Left hindlimb (tissue), 1 donor: Measurements from ENCODE around the gene ID1.

Experiments
- DNase-seq: peaks from one replicate; pipeline ENCODE4 v3.0.0-alpha.2; 2018

The ID1 gene, protein sequence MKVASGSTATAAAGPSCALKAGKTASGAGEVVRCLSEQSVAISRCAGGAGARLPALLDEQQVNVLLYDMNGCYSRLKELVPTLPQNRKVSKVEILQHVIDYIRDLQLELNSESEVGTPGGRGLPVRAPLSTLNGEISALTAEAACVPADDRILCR

DNA sequence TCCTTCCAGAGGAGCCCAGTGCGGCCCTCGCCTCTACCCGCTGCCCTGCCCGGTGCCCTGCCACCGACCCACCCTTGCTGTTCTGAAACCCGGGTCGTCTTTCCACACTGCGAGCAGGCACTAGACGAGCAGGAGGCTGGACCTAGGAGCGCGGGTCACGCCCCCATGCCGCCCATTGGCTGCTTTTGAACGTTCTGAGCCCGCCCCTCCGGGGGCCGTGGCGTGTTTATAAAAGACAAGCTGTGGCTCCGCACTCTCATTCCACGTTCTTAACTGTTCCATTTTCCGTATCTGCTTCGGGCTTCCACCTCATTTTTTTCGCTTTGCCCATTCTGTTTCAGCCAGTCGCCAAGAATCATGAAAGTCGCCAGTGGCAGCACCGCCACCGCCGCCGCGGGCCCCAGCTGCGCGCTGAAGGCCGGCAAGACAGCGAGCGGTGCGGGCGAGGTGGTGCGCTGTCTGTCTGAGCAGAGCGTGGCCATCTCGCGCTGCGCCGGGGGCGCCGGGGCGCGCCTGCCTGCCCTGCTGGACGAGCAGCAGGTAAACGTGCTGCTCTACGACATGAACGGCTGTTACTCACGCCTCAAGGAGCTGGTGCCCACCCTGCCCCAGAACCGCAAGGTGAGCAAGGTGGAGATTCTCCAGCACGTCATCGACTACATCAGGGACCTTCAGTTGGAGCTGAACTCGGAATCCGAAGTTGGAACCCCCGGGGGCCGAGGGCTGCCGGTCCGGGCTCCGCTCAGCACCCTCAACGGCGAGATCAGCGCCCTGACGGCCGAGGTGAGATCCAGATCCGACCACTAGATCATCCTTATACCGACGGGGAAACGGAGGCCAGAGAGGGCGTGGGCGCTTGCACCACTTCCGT is at the start of gene ID1:
ID1 (plus strand) TSS at position 259 of the 871 bp plus-strand sequence; CDS start at position 358, 99 bp downstream.
- peak; percentile 97 for DNase-seq

DNA sequence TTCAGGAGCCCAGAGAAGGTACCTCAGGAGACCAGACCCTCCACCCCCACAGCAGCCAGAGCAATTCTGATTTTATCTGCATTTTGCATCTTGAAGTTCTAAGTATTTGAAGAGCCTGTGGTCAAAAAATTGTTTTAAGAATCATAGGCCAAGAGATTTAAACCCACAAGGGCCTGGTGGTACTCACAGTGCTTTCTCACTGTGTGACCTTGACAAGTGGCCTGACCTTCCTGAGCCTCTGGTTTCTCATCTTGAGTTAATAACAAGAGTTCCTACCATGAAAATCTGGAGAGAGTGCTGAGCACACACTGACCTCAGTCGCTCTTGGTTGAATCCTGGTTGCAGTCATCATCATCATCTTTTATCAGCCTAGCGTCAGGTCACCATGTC is 45.4 kb upstream of the ID1 start:
- no peak for DNase-seq

DNA sequence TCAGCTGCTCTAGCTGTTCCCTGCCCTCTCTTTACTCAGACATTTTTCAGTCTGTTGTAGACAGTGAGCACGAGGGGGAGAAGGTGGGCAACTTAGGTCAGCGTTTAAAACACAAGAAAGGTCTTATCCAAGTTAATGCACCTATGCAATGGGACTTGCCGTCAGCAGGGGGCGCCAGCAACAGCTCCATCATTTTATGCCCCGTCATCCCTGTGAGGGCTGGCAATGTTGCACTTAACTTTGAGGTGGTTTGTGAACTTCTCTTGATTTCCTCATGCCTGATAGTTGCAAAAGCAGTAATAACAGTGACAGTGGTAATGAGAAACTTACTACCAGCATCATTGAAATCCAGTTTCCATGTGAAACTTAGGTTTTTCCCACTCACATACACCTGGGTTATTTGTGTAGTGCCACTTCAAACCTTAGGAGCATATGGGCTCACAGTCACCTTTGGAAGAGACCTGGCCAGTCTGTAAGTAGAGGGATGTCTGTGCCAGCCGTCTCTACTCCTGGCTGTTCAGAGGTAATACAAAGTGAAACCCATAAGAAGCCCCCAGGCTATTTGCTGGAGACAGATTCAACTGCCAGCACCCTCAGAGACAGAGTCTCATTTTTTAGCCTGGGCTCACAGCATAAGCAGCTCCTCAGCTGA is 44.9 kb upstream of the ID1 start:
- no peak for DNase-seq

DNA sequence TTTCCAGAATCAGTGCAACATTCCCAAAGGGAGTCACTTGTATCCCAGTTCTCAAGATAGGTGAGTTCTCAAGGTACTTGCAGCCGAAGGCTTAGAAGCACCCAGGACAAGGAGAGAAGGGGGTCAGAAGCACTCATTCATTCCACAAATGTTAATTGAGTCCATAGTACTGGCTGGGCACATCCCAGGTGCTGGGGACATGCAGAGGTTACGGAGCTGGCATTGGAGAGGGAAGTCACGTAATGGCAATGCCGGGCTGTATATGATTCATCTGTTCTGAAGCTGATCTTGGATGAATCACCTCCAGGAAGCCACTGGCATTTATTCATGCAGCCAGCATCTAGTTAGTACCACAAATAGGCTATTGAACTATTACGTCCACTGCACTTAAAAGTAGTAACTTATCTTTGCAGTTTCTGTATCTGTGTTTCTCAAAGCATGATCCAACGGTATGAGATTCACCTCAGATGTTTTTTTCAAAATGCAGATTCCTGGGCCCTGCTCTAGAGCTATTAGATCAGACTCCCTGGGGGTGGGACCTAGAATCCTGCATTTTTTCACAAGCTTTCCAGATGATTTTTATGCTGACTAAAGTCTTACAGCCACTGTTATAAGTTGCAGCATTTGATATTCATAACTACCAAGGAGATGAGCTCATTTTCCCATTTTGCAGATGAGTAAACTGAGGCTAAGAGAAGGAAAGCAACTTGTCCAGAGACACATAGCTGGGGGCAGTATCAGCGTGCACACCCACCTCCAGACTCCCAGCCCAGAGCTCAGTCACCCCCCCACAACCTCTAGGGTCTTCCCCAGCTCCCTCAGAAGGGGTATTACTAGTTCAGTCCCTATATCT is 44.1 kb upstream of the ID1 start:
- DNase-seq = no peak

DNA sequence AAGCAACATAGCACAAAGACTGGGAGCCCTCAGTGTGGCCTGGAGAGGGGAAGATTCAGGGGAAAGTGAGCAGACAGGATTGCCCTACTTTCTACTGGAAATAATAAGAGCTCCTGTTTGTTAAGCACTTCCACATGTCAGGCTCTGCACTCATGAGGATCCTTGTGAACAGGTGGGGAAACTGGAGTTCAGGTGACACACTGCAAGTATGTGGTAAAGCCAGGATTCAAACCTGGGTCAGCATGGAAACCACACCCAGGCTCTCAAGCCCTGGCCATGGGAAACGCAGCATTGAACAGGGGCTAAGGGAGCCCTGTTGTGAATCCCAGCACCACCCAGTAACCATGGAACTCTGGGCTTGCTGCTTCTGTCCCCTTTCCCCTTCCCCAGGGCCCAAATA is 42.8 kb upstream of the ID1 start:
- no peak for DNase-seq

DNA sequence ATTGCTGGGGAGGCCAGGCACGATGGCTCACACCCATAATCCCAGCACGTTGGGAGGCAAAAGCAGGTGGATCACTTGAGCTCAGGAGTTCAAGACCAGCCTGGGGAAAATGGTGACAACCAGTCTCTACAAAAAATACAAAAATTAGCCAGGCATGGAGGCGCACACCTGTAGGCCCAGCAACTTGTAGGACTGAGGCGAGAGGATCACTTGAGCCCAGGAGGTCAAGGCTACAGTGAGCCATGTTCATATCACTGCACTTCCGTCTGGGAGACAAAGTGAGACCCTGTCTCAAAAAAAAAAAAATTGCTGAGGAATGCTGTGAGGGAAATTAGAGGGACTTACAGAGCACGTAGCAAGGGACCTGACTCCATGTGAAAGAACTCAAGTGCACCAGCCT is 40.8 kb upstream of the ID1 start:
- no peak for DNase-seq

DNA sequence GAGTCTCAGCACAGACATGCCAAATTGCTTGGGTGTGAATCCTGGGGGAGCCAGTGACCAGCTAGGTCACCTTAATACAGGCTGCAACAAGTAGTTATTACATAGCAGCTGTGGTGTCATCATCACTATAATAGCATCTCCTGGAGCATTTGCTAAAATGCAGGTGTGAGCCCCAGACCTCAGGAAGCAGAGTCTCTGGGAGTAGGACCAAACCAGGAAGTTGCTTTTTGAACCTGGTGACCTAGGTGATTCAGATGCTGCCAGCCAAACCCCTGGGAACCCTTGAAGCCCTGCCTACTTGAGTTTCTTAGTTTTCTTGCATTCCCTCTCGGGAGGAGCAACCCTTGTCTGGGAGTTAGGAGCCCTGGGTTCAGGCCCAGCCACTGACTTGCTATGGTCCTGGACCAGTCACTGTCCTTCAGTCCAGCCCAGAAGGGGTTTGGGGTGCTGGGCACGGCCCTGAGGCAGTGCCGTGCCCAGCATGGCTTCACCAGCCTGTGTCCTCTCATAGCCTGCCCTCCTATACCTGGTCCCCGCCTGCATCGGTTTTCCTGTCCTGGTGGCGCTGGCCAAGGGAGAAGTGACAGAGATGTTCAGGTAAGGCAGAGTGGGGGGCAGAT is 39.3 kb upstream of the ID1 start:
- DNase-seq = no peak

DNA sequence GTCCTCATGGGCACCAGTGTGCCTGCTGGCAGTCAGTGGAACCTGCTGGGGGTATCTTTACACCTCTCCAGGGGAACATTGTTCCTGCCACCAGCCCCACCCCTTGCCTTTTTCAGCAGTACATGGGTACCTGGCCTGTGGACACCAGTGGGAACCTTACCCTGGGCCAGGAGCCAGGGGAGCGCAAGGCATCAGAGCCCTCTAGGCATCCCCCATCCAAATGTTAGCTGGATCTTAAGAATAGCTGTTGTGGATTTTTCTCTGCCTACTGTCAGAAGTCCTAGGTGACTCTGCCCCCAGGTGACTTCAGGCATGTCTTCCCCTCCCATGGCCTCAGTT is 38.8 kb upstream of the ID1 start:
- no peak for DNase-seq

DNA sequence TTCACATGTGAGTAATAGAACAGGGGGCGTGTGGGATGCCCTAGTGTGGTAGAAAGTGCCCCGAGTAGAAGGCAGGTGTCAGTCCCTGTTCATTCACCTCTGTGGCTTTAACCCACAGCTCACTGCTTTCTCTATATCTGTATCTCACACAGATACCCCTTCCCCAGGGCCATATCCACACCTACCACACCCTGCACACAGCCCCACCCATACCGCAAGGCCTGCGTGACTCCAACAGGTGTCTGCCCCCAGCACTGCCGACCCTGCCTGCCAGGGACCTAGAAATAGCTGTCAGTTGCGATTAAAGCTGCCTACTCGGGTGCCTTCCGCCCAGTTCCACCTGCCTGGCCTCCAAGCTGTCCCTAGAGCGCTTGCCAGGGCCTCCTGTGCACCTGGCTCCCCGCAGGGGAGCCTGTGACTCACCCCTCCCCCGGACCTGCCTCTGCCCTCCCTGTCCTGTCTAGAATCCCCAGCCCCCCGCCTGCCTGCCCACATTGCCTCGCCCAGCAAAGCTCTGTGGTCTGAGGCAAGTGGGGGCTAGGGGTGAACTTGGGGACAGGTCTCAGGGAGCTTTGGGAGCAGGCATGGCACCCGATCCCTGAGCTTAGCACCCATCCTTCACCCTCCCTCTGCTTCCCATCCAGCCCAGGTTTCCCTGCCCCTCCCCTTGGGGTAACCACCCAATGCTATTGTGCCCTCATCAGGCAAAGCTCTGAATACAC is 38.3 kb upstream of the ID1 start:
- DNase-seq = no peak

DNA sequence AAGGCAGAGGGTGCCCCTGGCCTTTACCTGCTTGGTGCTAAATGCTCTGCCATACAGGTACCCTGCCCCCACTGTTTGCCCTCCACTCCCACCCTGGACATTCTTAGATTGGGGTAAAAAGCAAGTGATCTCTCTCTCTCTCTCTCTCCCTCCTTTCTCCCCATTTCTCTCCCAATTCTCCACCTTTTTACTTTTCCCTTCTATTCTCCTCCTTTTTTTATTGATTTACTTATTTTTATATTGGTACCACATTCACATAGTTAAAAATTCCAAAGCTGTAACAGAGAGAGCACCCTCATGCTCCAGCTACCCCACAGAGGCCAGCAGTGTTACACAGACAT is 37.7 kb upstream of the ID1 start:
- DNase-seq = no peak

DNA sequence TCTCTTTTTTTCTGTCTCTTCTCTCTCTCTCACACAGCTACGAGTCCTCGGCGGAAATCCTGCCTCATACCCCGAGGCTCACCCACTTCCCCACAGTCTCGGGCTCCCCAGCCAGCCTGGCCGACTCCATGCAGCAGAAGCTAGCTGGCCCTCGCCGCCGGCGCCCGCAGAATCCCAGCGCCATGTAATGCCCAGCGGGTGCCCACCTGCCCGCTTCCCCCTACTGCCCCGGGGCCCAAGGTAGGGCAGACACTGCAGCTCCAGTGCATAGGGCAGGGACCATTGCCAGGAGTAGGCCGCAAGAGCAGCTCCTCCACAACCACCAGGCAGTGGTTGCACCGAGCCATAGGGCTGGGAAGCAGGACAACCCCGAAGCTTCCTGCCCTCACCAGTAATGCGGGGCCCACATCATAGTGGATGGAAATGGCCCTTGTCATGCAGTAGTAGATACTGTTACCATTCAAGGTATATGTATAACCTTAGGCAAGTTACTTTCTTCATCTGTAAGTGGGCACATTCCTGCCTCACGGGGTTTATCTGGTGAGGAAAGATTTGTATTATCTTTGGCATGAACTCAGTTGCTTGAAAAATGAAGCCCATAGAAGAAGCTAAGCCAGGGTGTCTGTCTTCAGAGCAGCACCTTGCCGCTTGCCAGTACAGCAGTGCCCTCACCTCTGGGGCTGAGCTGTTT is 36.9 kb upstream of the ID1 start:
- no peak for DNase-seq

DNA sequence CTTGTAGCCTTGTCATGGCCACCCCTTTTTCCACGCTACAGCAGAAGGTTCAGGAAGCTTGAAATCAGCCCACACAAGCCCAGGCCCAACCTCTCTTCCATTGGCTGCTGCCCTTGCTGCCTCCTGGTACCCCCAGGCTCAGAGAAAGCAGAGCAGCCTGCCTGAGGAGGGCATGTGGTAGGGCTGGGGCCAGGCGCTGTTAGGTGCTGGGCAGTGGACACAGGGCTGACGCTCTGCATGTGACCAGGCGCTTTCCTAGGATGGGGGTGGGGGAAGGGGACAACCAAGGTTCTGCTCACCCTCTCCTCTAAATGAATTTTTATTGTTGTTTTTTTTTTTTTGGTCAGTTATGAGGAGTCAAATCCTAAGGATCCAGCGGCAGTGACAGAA is 36.3 kb upstream of the ID1 start:
- DNase-seq = no peak

DNA sequence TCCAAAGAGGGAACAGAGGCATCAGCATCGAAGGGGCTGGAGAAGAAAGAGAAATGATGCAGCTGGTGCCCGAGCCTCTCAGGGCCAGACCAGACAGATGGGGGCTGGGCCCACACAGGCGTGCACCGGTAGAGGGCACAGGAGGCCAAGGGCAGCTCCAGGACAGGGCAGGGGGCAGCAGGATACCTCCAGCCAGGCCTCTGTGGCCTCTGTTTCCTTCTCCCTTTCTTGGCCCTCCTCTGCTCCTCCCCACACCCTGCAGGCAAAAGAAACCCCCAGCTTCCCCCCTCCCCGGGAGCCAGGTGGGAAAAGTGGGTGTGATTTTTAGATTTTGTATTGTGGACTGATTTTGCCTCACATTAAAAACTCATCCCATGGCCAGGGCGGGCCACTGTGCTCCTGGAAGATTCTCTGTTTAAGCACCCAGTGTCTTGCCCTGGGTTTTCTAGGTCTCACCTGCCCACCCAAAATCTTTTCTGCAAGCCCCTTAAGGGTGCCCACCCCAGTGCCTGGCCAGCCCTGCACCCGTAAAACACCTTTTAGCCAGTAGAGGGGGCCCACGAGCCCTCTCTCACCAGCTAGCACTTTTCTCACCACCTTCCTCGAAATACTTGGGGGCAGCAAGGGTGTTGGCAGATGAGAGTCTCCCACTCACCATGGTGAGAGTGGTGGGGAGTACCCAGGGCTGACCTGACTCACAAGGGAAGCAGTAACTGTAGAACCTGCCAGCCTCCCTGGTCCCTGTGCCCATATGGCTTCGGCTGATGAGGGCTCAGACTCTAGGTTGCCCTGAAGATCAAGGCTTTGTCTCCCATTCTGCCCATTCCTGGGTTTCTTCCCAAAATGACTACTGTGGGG is 35.7 kb upstream of the ID1 start:
- peak; percentile 61 for DNase-seq

DNA sequence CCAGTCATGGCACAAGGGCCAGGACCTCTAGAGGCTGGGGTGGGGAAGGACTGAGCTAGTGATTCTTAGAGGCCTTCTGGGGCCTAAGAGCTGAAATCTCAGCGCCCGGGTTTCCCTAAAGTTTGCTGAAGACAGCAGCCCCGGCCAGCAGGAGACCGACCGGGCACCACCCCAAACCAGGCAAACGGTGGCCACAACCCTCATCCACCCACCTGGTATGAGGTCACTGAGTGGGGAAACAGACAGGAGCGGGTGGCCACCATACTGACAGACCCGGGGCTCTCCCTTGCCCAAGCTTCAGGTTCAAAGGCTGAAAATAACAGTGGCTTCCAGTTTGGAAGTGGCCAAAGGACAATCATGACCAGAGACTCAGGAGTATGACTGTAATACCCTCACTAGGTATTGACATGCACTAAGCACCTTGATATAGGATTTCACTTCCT is 35.0 kb upstream of the ID1 start:
- DNase-seq = no peak

DNA sequence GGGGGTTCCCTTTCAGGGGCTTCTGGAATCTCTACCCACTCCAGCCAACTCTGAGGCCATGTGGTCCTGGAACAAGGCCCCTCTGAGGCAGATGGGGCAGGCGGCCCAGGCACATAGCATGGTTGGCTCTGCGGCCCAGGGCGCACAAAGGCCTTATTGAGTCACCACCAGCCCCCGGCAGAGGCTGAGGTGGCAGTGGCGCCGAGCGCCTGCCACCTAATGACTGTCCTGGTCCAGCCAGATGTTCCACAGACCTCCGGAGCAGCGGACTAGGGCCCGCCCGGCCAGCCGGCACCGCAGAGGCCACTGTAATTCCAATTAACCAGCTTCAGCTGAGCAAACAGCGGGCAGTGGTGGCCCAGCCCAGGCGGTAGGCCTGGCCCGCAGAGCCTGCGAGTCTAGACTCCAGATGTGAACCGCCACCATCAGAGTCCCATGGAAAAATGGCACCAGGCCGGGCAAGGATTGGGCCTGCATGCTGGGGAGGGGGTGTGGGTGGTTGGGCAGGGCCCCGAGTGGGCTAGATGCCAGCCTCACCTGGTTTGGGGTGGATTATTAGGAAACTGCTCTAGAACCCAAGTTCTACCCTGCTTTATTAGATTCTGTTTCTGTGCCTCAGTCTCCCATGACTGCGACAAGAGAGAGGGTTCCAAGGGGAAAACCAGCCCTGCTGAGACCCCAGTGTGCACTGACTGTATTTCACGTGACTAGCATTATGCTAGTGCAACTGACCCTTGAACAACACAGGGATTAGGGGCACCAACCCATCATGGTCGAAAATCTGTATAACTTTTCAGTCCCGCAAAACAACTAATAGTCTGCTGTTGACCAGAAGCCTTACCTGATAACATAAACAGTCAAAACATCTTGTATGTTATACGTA is 34.1 kb upstream of the ID1 start:
- peak; percentile 86 for DNase-seq

DNA sequence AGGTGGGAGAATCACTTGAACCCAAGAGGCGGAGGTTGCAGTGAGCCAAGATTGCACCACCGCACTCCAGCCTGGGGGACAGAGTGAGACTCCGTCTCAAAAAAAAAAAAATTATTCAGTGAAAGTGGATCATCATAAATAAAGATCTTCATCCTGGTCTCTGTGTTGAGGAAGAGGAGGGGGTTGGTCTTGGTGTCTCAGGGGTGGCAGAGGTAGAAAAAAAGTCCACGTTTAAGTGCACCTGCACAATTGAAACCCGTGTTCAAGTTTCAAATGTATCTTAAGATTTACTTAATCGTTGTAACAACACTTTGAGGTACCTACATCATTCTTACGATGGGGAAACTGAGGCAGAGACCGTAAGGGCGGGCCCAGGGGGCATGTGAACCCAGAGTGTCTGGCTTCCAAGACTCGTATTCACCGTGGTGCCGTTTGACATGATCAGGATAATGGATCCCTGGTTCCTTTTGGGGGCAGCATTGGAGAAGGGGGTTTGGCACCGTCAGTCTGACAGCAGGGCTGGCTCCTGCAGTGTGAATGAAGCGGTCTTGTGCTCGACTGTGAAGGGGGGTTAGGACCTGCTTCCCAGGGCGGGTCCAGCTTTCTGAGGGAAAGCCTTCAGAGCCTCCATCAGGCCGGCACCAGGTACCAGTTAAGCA is 32.9 kb upstream of the ID1 start:
- no peak for DNase-seq

DNA sequence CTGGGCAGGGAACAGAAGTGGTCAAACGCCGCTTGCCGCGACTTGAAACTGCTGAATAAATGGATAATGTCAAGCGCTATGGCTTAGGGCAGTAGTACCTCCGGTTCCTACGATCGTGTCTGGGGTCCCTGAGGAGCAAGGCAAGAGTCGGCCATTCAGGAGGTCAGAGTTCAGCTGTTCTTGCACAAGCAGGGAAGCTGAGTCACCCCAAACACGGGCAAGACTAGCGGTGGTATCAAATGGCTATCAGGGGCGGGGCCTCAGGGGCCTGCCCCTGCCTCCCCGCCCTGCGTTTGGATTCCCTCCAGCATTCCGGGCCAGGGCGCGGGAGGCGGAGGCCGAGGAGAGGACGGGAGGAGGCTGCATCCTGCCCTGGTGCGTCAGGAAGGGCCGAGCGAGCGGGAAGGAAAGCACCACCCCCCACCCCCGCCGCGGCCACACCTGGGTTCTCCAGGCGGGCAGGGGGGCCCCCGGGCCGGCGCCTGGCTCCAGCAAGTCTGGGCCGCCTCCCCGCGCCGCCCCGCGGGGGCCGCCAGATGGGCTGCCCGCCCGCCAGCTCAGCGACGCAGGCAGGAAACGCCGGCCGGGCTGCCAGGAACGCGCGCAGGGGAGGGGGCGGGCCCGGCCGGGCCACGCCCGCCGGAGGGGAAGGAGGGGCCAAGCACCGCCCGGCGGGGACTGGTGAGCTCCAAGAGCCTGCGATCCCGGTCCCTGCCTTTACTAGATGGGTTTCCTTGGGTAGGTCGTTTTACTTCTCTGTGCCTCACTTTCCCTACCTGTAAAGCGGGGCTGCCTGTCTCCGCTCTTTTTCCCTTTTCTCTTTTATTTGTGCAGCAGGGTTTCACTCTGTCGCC is 32.2 kb upstream of the ID1 start:
- peak; percentile 98 for DNase-seq
